VCaP (cell line): ENCODE data around the gene MTURN.

ENCODE experiments used
- H3K27ac ChIP-seq: fragments of 450-650 bp; 2 replicates; pipeline ENCODE4 v1.5.1; 2017
- CTCF ChIP-seq: fragments of 450-650 bp; conservative IDR thresholded peaks from 2 replicates; pipeline ENCODE4 v1.5.1; 2017; ENCODE audit warnings: mild to moderate bottlenecking, moderate library complexity

MTURN gene

GRCh38 chr7:30154111-30154587 is 19.4 kb downstream of the MTURN start:
- no peak overlapping the region for H3K27ac ChIP-seq
- TF ChIP-seq CTCF, result no peak

- no peak overlapping the region for H3K27ac ChIP-seq
Observed at GRCh38 chr7:30155481-30155880, 20.7 kb downstream of the MTURN start.

GRCh38 chr7:30157204-30157603 is 22.4 kb downstream of the MTURN start:
- H3K27ac ChIP-seq, result no peak overlapping the region
- TF ChIP-seq CTCF, result no peak

More at GRCh38 chr7:30155481-30155880, 20.7 kb downstream of the MTURN start:
- no peak for TF ChIP-seq CTCF

GRCh38 chr7:30159163-30159562 is 24.4 kb downstream of the MTURN start:
- TF ChIP-seq CTCF, result no peak
- H3K27ac ChIP-seq, result no peak overlapping the region

- H3K27ac ChIP-seq, result no peak overlapping the region
- TF ChIP-seq CTCF, result peak; percentile 38
Observed at GRCh38 chr7:30159698-30160143, 24.9 kb downstream of the MTURN start.

GRCh38 chr7:30160329-30160728 is 25.5 kb downstream of the MTURN start:
- H3K27ac ChIP-seq, result no peak overlapping the region
- no peak for TF ChIP-seq CTCF

- no peak overlapping the region for H3K27ac ChIP-seq
- no peak for TF ChIP-seq CTCF
Observed at GRCh38 chr7:30162133-30162532, 27.3 kb downstream of the MTURN start.
